ENCODE data around the gene TMEM140.

TMEM140 gene

GRCh38 chr7:135181929-135182678 lies 34.2 kb downstream of the TMEM140 start:
- Histone ChIP-seq H3K9me3 (peaks cover 31% of the 10 kb centered on the region), H3K36me3 (peaks cover 38% of the 10 kb centered on the region), H3K27me3 (no peaks in the 10 kb centered on the region), H3K27ac (no peak overlapping the region), H3K4me3 (ENCODE audit: low read depth in 1 of 2, low read length in 1 of 2) (no peak overlapping the region), H3K4me1 (ENCODE audit: control insufficient read depth in 1 of 2, insufficient read depth in 1 of 2, low read depth in 1 of 2, low read length in 1 of 2) (no peaks in the 10 kb centered on the region)
- TF ChIP-seq CTCF (IDR thresholded peaks at IDR 0.05): no peak

- no peak overlapping the region for H3K4me3 ChIP-seq (ENCODE audit: low read depth in 1 of 2, low read length in 1 of 2)
- TF ChIP-seq CTCF (IDR thresholded peaks at IDR 0.05): no peak
- peaks cover 31% of the 10 kb centered on the region for H3K9me3 ChIP-seq
- H3K36me3 ChIP-seq: peaks cover 52% of the 10 kb centered on the region
- no peaks in the 10 kb centered on the region for H3K27me3 ChIP-seq
- no peaks in the 10 kb centered on the region for H3K4me1 ChIP-seq (ENCODE audit: control insufficient read depth in 1 of 2, insufficient read depth in 1 of 2, low read depth in 1 of 2, low read length in 1 of 2)
- no peak overlapping the region for H3K27ac ChIP-seq
Measured at GRCh38 chr7:135183478-135183877, 35.6 kb downstream of the TMEM140 start.

- H3K4me1 ChIP-seq (ENCODE audit: control insufficient read depth in 1 of 2, insufficient read depth in 1 of 2, low read depth in 1 of 2, low read length in 1 of 2): no peaks in the 10 kb centered on the region
- no peak overlapping the region for H3K27ac ChIP-seq
- peaks cover 31% of the 10 kb centered on the region for H3K9me3 ChIP-seq
- no peak overlapping the region for H3K4me3 ChIP-seq (ENCODE audit: low read depth in 1 of 2, low read length in 1 of 2)
- peaks cover 61% of the 10 kb centered on the region for H3K36me3 ChIP-seq
- no peaks in the 10 kb centered on the region for H3K27me3 ChIP-seq
- TF ChIP-seq CTCF (IDR thresholded peaks at IDR 0.05): no peak
Measured at GRCh38 chr7:135184254-135184841, 36.5 kb downstream of the TMEM140 start.

GRCh38 chr7:135185471-135186260 lies 37.8 kb downstream of the TMEM140 start:
- Histone ChIP-seq H3K27me3 (no peaks in the 10 kb centered on the region), H3K27ac (no peak overlapping the region), H3K4me3 (ENCODE audit: low read depth in 1 of 2, low read length in 1 of 2) (no peak overlapping the region), H3K9me3 (peaks cover 25% of the 10 kb centered on the region), H3K36me3 (peaks cover 64% of the 10 kb centered on the region), H3K4me1 (ENCODE audit: control insufficient read depth in 1 of 2, insufficient read depth in 1 of 2, low read depth in 1 of 2, low read length in 1 of 2) (no peaks in the 10 kb centered on the region)
- no peak for TF ChIP-seq CTCF (IDR thresholded peaks at IDR 0.05)

GRCh38 chr7:135186261-135186540 lies 38.3 kb downstream of the TMEM140 start:
- Histone ChIP-seq H3K27ac (no peak overlapping the region), H3K36me3 (peaks cover 66% of the 10 kb centered on the region), H3K4me1 (ENCODE audit: control insufficient read depth in 1 of 2, insufficient read depth in 1 of 2, low read depth in 1 of 2, low read length in 1 of 2) (no peaks in the 10 kb centered on the region), H3K9me3 (peaks cover 20% of the 10 kb centered on the region), H3K27me3 (no peaks in the 10 kb centered on the region), H3K4me3 (ENCODE audit: low read depth in 1 of 2, low read length in 1 of 2) (no peak overlapping the region)
- TF ChIP-seq CTCF (IDR thresholded peaks at IDR 0.05): no peak

Measured in neutrophil (primary cell).